CD4-positive, alpha-beta T cell treated with Interleukin-2 at 100 ng/mL for 4 hours (primary cell): ENCODE data around the gene ITIH1.

Source experiments
- DNase-seq: peaks from one replicate; pipeline ENCODE4 v3.0.0-alpha.2; 2020; ENCODE audit warnings: low spot score

The ITIH1 gene

DNA sequence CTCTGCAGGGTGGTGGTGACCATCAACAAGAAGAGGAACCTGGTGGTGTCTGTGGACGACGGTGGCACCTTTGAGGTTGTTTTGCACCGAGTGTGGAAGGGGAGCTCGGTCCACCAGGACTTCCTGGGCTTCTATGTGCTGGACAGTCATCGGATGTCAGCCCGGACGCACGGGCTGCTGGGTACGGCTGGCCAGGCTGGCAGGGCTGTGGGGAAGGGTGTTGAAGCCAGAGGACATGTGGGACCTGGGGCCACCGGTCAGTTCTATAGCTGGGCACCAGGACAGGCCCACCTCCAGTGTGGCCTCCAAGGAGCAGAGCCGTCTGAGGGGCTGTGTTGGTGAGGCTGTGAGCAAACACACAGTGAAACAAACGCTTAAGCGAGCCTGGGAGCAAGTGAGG lies 13.3 kb downstream of the ITIH1 start:
- no peak for DNase-seq

DNA sequence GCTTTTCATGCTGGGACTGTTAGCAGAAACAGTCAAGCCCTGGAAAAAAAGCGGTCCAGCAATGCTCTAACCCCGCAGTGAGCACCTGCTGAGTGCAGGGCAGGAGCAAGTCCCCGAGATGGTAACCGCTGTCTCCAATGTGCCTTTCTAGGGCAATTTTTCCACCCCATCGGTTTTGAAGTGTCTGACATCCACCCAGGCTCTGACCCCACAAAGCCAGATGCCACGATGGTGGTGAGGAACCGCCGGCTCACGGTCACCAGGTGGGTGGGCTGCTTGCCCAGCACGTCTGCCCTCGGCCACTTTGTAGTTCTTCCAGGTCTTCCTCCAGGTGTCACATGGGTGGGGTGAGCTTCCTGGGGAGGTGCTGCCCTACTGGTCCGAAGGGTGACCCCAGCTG lies 14.0 kb downstream of the ITIH1 start:
- DNase-seq, result no peak

DNA sequence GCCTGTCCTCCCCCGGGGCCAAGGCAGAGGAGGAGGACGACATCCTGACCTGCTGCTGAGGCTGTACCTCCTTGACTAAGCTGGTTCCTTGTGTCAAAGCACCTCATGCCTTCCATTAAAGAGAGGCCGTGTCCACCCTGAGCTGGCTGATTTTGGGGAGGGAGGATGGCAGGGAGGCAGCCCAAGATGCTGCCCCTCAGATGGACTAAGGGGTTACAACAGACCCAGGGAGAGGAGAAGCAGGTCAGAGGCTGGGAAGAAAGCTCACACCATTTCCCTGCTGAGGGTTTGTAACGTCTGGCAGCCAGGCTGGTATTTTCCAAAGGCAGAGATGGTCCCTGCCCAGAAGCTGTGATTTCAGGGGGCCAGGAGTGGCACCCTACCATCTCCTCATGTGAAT lies 14.5 kb downstream of the ITIH1 start:
- no peak for DNase-seq

DNA sequence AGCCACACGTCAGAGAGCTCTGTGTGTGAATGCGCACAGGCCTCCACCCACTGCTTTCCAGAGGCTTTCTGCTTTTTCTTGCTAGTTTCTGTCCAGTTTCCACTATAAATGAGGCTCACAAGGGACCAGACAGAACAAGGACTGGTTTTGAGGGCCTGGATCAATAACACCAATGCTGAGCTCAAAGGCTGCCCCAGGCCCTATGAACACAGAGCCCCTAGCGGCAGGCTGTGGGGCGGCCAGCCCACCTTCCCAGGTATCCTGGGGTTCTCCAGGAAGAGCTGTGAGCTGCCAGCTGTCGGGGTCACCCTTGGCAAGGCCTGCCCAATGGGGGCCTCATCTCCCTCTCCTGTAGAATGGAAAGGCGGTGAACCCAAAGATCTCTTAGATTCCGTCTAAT lies 15.0 kb downstream of the ITIH1 start:
- DNase-seq, result no peak

DNA sequence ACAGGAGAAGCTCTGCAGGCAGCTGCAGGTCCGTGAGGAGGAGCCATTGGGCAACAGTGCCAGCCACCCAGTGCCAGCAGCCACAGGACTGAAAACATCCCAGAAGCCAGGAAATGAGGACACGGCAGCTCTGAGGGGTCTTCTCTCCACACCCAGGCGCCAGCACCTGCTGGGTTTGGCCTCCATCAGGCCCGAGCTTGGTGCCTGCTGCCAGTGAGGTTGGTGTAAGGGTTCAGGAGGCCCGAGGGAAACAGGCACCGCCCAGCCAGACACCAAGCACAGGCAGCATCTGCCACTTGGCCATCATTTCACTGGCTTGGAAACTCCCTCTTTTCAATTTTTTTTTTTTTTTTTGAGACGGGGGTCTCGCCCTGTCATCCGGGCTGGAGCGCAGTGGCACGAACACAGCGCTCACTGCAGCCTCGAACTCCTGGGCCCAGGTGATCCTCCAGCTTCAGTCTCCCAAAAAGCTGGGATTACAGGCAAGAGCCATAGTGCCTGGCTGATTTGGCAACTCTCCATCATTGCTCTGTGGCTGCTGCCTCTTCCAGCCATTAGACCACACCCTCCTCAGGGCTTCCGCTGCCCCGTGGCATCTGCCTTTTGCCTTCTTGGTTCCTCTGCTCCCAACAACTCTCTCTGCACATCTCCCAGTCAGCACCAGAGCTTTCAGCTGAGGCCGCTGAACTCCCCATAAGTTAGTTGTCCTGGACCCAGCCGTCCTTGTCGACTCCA lies 15.7 kb downstream of the ITIH1 start:
- DNase-seq, result no peak

DNA sequence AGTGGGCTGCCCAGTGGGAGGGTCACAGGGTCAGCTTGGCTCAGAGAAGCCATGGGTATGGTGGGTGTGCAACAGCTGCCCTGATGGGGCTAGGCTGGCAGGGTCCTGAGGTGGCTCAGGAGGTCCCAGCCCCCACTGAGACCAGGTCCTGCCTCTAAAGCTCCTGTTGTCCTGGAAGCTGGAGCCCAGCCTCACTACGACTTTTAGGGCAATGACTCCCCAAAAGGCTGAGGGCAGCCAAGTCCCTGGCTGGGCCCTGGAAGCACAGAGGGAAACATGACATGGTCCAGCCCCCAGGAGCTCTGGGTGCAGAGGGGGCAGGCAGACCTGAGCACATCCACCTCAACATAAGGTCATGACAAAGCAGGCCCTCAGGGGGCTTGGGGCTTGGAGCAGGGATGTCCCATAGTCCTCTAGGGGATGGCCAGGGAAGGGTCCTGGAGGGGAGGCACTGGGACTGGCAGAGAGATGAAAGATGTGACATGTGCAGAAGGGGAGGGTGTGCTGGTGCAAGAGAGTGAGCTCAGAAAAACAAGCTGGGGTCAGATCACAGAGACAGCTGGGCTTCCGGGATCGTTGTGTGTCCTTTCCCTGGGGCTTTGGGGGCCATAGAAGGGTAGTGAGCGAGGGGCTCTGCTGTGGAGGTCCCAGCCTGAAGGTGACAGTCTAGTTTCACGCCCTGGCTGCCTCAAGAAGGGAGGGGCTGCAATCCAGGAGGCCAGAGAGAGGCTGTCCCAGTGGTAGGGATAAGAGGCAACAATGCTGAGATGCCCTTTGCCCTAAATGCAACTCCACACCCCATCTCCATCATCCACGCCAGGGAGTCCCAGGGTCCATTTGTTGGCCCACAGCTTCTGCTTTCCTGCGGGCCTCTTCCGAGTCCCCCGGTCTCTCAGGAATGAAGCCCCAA lies 16.6 kb downstream of the ITIH1 start:
- no peak for DNase-seq

DNA sequence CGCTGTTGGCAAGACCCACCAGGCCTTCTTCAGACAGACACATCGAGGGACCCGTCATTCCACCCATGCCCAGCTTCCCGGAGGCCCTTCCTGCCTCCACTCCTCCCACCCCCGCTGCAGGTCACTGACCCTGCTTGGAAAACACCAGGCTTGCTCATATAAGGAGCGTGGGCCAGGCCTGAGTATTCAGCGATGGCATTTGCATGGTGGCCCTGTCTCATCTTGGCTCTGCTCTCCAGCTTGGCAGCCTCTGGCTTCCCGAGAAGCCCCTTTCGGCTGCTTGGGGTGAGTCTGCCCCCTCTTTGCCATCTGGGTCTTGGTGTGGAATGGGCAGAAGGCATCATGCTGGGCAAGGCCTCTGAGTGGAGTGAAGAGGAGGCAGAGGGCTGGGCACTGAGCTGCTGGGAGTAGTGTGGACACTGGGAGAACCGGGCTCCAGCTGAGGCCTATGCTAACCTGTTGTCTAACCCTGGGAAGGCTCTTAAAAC lies 17.3 kb downstream of the ITIH1 start, which contains the start of gene ITIH3:
Gene ITIH3 (plus strand): TSS at position 185 of the 488 bp plus-strand sequence. CDS start 8 bp downstream, at position 193.
- no peak for DNase-seq

DNA sequence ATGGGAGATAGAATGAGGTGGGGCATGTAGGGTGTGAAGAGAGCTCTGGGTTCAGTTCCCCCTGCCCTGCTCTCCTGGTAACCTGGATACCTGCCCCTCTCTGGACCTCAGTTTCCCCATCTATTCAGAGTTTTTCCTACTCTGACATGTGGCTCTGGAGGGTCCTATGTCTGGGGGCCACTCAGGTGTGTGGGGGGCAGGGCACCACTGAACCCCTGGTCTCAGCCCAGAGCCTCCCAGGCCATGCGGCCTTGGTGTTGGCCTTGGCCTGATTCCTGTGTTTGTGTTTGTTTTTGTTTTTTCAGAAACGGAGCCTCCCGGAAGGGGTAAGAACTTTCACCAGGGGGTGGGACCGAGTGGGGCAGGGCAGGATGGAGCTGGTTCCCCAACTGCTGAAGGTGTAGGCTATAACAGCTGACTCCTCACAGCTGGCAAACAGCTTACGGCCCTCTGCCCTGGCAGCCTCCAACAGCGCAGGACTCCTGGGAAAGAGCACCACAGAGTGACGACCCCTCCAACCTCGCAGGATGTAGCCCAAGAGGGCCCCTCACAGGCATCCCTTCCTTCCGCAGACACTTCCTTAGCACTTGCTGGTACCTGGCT lies 18.0 kb downstream of the ITIH1 start:
- DNase-seq, result no peak

DNA sequence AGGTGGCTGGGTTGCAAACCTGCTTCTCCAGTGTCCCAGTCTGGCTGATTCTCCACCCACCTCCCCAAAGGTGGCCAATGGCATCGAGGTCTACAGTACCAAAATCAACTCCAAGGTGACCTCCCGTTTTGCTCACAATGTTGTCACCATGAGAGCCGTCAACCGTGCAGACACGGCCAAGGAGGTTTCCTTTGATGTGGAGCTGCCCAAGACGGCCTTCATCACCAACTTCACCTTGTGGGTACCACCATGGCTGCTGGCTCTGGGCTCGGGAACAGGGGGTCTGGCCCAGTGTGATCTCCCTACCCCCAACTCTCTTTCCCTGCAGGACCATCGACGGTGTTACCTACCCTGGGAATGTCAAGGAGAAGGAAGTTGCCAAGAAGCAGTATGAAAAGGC lies 19.0 kb downstream of the ITIH1 start:
- no peak for DNase-seq

DNA sequence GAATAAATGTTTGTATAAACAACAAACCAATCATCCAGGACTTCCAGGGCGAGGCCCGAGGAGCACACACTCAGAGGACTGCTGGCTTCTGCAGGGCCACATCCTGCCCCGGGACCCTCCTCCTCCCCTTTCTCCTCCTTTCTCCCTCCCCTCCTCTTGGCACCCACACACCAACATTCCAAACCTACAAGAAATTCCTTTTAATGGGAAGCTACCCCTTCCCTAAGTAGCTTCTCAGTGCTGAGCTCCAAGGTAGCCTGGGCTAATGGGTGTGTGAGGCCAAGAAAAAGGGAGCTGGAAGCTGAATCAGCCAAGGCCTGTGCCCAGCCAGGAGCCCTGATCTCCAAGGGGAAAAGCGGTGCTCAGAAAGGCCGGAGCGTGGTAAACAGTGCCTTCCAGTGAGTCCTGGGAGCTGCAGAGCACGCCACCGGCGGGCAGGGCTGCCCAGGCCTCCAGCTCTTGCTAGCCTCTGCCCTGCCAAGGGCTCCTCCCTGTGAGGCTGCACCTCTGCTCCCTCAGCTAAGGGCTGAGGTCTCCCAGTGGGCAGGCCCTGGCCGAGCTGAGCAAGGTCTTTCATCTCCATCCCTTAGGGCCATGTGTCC lies 21.1 kb downstream of the ITIH1 start:
- DNase-seq, result no peak

DNA sequence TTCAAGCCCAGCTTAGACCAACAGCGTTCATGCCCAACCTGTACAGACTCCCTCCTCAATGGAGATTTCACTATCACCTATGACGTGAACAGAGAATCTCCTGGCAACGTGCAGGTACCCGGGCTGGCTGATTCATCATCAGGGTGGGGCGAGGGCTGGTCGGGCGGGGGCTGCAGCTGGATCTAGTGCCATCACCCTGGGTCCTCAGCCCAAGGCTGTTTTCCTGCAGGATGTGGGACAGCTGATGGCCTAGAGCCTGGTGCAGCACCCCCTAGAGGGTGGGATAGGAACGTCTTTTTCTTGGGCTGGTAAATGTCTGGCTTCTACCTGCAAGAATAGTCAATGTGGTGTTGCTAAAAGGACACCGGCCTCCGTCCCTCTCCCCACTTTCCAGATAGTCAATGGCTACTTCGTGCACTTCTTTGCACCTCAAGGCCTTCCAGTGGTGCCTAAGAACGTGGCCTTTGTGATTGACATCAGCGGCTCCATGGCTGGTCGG lies 21.6 kb downstream of the ITIH1 start:
- DNase-seq, result peak; percentile 3

DNA sequence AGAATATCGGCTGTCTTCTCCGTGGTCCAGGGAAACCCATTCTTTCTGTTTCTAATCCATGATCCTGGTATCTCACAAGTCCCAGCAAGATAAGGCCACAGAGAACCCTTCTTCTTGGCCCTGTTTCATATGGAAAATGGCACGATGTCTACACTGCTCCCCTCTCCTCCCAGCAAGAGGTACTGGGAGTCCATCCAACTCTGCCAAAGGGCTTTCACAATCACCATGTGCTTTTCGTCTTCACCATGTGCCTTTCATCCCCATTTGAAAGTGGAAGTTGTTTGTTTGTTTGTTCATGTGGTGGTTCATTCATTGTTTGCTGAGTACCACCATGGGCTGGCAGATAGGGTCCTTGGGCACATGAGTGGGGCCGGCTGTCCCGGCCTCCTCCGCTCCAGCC lies 22.7 kb downstream of the ITIH1 start:
- no peak for DNase-seq

DNA sequence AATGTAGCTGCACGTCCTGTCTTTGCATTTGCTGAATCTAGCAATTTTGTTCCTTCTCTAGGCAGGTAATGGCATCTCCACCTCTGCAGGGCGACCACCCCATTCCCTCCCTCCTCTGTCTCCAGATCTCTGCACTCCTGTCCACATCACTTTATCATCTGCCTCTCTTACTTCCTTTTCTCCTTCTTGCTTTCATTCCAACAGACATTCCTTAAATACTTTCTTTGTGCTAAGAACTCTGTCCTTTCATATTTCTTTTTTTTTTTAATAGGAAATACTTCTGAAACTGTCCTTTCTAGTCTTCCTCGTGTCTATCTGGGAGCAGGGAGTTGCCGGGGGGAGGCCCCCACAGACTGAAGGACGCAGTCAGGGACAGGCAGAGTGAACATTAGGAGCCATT lies 24.4 kb downstream of the ITIH1 start:
- no peak for DNase-seq

DNA sequence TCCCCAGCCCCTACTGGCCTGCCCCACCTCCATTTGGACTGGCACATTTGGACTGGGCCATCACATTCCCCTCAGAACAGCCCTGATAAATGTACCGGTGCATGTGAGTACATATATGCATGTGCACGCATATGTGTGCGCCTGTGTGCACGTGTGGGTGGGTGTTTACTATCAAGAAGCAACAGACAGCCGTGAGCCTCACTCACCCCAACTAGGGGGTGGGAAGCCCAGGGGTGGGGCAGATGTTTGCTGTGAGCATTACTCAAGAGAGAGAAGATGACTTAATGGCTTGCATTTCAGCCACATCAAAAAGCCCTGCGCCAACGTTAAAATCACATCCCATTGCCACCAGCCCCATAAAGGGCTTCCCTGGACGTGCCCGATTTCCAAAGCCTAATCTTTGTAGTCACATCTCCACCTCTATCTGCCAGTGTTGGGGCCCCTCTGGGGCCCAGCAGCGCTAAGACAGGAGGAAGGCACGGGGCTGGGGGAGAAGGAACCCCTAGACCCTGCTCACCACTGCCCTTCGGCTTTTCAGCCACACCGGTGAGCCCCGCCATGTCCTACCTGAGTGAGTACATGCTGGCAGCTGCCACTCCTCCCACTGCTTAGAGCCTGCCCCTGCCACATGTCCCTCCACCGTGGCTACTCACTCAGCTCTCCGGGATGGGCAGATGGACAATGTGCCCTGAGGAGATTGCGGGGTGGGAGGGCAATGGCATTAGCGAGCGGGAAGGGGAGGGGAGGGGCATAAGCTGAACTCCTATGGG lies 28.1 kb downstream of the ITIH1 start:
- no peak for DNase-seq

DNA sequence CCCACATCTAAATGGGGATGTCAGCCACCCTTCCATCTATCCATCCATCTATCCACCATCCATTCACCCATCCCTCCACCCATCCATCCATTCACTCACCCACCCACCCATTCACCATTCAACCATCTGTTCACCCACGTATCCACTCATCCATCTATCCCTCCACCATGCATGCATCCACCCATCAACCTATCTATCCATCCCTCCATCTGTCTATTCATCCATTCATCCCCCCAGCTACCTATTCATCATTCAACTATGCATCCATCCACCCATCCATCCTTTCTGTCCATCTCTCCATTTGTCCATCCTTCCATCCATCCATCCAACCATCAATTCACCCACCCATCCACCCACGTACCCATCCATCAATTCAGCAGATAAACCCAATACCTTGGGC lies 31.8 kb downstream of the ITIH1 start:
- no peak for DNase-seq

DNA sequence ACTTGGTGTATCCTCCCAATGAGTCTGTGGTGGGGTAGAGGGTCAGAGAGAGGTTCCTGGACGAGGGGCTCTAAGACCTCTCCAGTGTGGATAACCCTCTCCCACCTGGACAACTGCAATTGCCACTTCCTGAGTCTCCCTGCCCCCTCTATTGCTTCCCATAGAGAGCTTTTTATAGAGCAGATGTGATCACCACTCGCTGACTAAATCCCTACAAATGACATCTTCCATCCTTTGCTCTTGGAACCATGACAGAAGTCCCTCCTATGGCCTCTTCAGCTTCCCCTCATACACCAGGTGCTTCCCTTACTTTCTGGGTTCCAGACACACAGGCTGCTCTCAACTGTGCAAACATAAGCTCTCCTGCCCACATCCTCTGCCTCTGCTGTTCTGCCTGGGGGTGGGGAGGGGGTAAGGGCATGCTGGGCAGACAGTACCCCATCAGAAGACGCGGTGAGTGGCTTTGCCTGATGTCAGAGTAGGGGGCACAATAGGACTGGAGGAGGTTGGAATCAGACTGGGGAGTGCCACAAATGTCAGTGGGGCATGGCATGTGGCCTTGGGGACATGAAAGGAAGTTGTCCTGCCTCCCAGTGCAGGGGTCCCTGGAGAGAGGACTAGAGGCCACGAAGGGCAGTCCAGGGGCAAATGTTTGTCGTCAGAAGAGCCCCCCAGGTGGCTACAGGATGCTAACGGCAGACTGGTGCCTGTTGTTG lies 32.4 kb downstream of the ITIH1 start:
- no peak for DNase-seq

DNA sequence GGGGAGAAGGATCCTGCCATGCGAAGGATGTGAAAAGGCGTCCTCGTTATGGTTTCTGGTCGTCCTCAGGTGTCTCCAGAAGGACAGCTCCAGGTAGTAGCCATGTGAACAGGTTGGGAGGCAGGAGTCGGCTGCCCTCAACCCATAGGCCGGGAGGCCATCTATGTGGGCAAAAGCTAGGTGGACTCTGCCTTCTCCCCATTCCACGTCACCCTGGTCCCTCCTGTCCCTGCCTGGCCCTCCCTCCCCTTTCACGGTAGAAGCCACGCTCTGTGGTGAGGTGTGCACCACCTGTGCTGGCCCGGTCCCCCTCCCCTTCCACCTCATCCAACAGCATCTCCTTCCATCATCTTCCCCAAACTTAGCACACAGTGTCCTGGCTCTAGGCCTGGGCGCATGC lies 33.5 kb downstream of the ITIH1 start:
- DNase-seq, result no peak

DNA sequence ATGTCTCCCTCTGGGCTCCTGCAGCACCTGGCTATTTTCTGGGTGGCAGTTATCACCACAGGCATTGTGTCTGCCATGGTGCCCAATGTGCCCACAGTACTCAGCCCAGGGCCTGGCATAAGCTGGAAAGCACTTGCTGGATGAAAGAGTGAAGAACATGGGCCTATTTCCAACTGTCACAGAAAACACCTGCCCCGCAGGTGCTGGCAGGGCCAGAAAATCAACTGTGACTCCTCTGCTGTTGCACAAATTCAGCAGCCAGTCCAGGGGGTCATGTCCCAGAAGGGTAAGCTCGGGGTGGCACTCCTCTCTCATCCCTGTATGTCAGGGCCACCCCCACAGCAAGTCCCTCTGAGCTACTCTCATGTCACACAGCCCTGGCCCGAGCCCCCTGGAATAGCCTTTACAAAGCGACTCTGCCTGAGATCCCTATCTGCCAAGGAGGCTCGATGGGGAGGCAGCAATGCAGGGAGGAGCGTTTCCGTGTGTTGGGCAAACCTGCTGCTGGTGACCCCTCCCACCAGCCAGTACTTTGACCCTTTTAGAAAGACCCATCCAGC lies 34.1 kb downstream of the ITIH1 start:
- DNase-seq, result no peak

DNA sequence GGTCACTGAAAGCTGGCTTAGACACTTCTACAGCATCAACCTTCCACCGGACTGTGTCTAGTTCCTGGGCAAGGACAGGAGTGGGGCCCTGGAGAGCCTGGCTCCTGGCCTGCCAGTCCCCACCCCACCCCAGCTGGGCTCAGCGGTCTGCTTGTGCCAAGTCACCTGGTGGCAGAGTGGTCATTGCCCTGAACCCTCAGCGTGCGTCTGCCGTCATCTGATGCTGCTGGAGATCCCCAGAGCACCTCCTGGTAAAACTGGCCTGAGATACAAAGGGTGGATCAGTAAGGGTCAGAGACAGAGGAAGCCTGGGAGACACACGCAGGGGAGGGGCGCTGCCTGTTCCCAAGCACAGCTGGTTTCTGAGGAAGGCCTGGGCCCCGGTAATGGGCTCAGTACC lies 36.4 kb downstream of the ITIH1 start:
- DNase-seq, result no peak

DNA sequence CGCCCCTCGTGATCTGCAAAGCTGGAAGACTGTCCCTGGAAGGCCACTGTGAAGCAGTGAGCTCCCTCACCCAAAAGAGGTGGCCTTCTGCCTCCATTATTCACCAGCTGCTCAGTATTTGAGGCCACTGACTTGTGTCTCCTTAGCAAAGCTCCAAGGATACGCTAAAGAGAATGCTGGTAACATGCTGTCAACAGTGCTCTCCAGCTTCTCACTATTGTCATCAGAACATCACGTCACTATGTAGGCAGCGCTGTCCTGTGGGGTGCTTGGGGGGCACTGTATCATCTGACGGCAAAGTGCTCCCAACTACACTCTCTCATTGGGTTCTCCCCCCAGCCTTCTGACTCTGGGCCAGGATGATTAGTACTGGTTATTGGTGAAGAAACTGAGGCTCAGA lies 38.8 kb downstream of the ITIH1 start:
- DNase-seq, result no peak
